Loucy (cell line): Measurements from ENCODE around the gene MAD1L1.

ENCODE experiments used
- H2AFZ ChIP-seq: fragments of 200-600 bp; sonication (generic); 2 replicates; pipeline ENCODE4 v1.6.0; 2016; ENCODE audit warnings: antibody characterized with exemption, mild to moderate bottlenecking, low read length, moderate library complexity
- H3F3A ChIP-seq: fragments of 200-600 bp; 2 replicates; pipeline ENCODE4 v1.6.0; 2016; ENCODE audit warnings: antibody characterized with exemption, low read depth, mild to moderate bottlenecking
- H3K27me3 ChIP-seq: fragments of 200-600 bp; sonication (generic); 2 replicates; pipeline ENCODE4 v1.6.1; 2014; ENCODE audit warnings: low read length, mild to moderate bottlenecking; ENCODE audit not compliant: insufficient read depth, poor library complexity, severe bottlenecking
- H3K36me3 ChIP-seq: fragments of 200-600 bp; sonication (generic); 2 replicates; pipeline ENCODE4 v1.6.1; 2016; ENCODE audit warnings: low read length; ENCODE audit not compliant: insufficient read depth
- H3K4me1 ChIP-seq: fragments of 200-600 bp; sonication (generic); 2 replicates; pipeline ENCODE4 v1.5.1; 2014; ENCODE audit warnings: low read length, mild to moderate bottlenecking; ENCODE audit not compliant: insufficient read depth, poor library complexity, severe bottlenecking
- H3K4me2 ChIP-seq: fragments of 200-600 bp; sonication (generic); 2 replicates; pipeline ENCODE4 v1.6.0; 2014; ENCODE audit warnings: antibody characterized with exemption, low read length, low read depth, mild to moderate bottlenecking; ENCODE audit not compliant: poor library complexity, severe bottlenecking
- H3K4me3 ChIP-seq: fragments of 200-600 bp; sonication (generic); 2 replicates; pipeline ENCODE4 v1.5.1; 2014; ENCODE audit warnings: low read length, mild to moderate bottlenecking, mixed read lengths; ENCODE audit not compliant: poor library complexity, severe bottlenecking
- H3K79me2 ChIP-seq: fragments of 200-600 bp; sonication (generic); 2 replicates; pipeline ENCODE4 v1.6.1; 2014; ENCODE audit warnings: low read length; ENCODE audit not compliant: insufficient read depth
- H3K9ac ChIP-seq: fragments of 200-600 bp; sonication (generic); 2 replicates; pipeline ENCODE4 v1.6.0; 2014; ENCODE audit warnings: mild to moderate bottlenecking, low read depth, low read length, moderate library complexity; ENCODE audit not compliant: poor library complexity, severe bottlenecking
- H3K9me2 ChIP-seq: fragments of 200-600 bp; sonication (generic); replicated peaks from 2 replicates; pipeline ENCODE4 v1.6.1; 2016; ENCODE audit warnings: low read depth, low read length, mixed read lengths
- H3K9me3 ChIP-seq: fragments of 200-600 bp; sonication (generic); 2 replicates; pipeline ENCODE4 v1.6.1; 2014; ENCODE audit warnings: mild to moderate bottlenecking, antibody characterized with exemption, low read length, low read depth; ENCODE audit not compliant: insufficient read depth
- H4K20me1 ChIP-seq: fragments of 200-600 bp; sonication (generic); 2 replicates; pipeline ENCODE4 v1.6.0; 2014; ENCODE audit warnings: antibody characterized with exemption, low read length, mild to moderate bottlenecking; ENCODE audit not compliant: insufficient read depth, poor library complexity, severe bottlenecking
- CTCF ChIP-seq: fragments of 200-600 bp; sonication (generic); conservative IDR thresholded peaks from 2 replicates; pipeline ENCODE4 v1.5.1; 2014; ENCODE audit warnings: mild to moderate bottlenecking, antibody characterized with exemption, low read length
- EZH2phosphoT487 ChIP-seq: fragments of 200-600 bp; IDR thresholded peaks from 2 replicates; pipeline ENCODE4 v1.6.1; 2018; ENCODE audit warnings: antibody characterized with exemption, mild to moderate bottlenecking, moderate library complexity, borderline replicate concordance

MAD1L1 gene

GRCh38 chr7:2046581-2047565 lies 185.9 kb downstream of the MAD1L1 start:
- Histone ChIP-seq H3K4me2 (no peak overlapping the region), H3K9ac (no peak overlapping the region), H3K4me1 (no peaks in the 10 kb centered on the region), H3K36me3 (peaks cover 16% of the 10 kb centered on the region; the same call in 1 of the 2 replicates), H2AFZ (no peak overlapping the region), H3K9me3 (no peaks in the 10 kb centered on the region), H3K27me3 (no peaks in the 10 kb centered on the region), H3F3A (no peaks in the 10 kb centered on the region), H3K9me2 (no peaks in the 10 kb centered on the region), H3K79me2 (peaks cover 12% of the 10 kb centered on the region; the same call in 1 of the 2 replicates), H3K4me3 (no peak overlapping the region), H4K20me1 (peaks cover 3% of the 10 kb centered on the region)
- TF ChIP-seq CTCF = no peak
- TF ChIP-seq EZH2phosphoT487 = no peak

- Histone ChIP-seq H3K9me3 (no peaks in the 10 kb centered on the region), H3K27me3 (no peaks in the 10 kb centered on the region), H3K4me1 (no peaks in the 10 kb centered on the region), H3K36me3 (peaks cover 17% of the 10 kb centered on the region; the same call in 1 of the 2 replicates), H3K79me2 (peaks cover 11% of the 10 kb centered on the region; the same call in 1 of the 2 replicates), H3F3A (no peaks in the 10 kb centered on the region), H4K20me1 (peaks cover 3% of the 10 kb centered on the region), H3K4me3 (no peak overlapping the region), H3K4me2 (no peak overlapping the region), H2AFZ (no peak overlapping the region), H3K9me2 (no peaks in the 10 kb centered on the region), H3K9ac (no peak overlapping the region)
- TF ChIP-seq EZH2phosphoT487 = no peak
- no peak for TF ChIP-seq CTCF
Observed at GRCh38 chr7:2045559-2046405, 187.0 kb downstream of the MAD1L1 start.

- Histone ChIP-seq H4K20me1 (peaks cover 3% of the 10 kb centered on the region), H3K9me3 (no peaks in the 10 kb centered on the region), H3K4me2 (no peak overlapping the region), H2AFZ (no peak overlapping the region), H3K27me3 (no peaks in the 10 kb centered on the region), H3K4me3 (no peak overlapping the region), H3K9me2 (no peaks in the 10 kb centered on the region), H3K79me2 (peaks cover 8% of the 10 kb centered on the region; the same call in 1 of the 2 replicates), H3K36me3 (peaks cover 17% of the 10 kb centered on the region; the same call in 1 of the 2 replicates), H3K9ac (no peak overlapping the region), H3F3A (no peaks in the 10 kb centered on the region), H3K4me1 (peaks cover 7% of the 10 kb centered on the region)
- TF ChIP-seq CTCF = no peak
- no peak for TF ChIP-seq EZH2phosphoT487
Observed at GRCh38 chr7:2044883-2045471, 187.8 kb downstream of the MAD1L1 start.
